AG04450 (cell line): Measurements from ENCODE around the gene MAML2. TPM values are rescaled to one million over a fixed set of nuclear protein-coding genes. Genes with fewer than 3 reads are reported as not detected.

ENCODE experiments used
- CTCF ChIA-PET: fragments of 300-600, 350-600 bp; formaldehyde crosslinking; extraction: SDS; loops from one replicate; lab custom pipeline; 2022; ENCODE audit warnings: antibody characterized with exemption, inconsistent platforms; lab: Charles Lee
- POLR2A ChIA-PET: fragments of 350-600 bp; formaldehyde crosslinking; extraction: SDS; loops from one replicate; lab custom pipeline; 2021; ENCODE audit warnings: antibody characterized with exemption, inconsistent platforms; lab: Yijun Ruan, JAX
- DNase-seq: peaks from one replicate; pipeline ENCODE4 v3.0.0-alpha.2; 2011; ENCODE audit warnings: low read depth, low spot score
- H3K27ac ChIP-seq: one replicate; pipeline ENCODE4 v1.5.1; 2012; ENCODE audit warnings: low read depth, low read length, control low read depth
- H3K27me3 ChIP-seq: one replicate; pipeline ENCODE4 v1.6.0; 2012; ENCODE audit warnings: low read length; ENCODE audit not compliant: control insufficient read depth, insufficient read depth
- H3K4me3 ChIP-seq: 2 replicates; pipeline ENCODE4 v1.5.1; 2011; ENCODE audit warnings: mild to moderate bottlenecking, low read depth, low read length, control low read depth
- H3K9me3 ChIP-seq: 2 replicates; pipeline ENCODE4 v1.5.1; 2012; ENCODE audit warnings: low read length; ENCODE audit not compliant: control insufficient read depth, insufficient read depth
- polyA plus RNA-seq: library from polyadenylated mRNA; depleted of rRNA; stranded (reverse); fragments of >200 nt; gene quantifications from 2 replicates; pipeline ENCODE4 v1.2.3, GENCODE V29; 2011
- TF ChIP-seq, protein P1 (sequence below): IDR thresholded peaks from 2 replicates; pipeline ENCODE4 v1.5.1; 2011; ENCODE audit warnings: low read depth, low read length, control low read depth, inconsistent platforms

The MAML2 gene
- polyA plus RNA-seq, 1 experiment, result 23.0 TPM

- no peak for DNase-seq
- H3K27ac ChIP-seq, result no peak overlapping the region
- ChIA-PET CTCF (interaction anchor here (1.1 to 1.9 kb wide), 3 partner anchors 11 to 360 kb away, joined by 4 to 6 read pairs (median 5); no protein-coding TSS in a partner anchor), POLR2A (no interaction called here)
- no peaks in the 10 kb centered on the region for H3K9me3 ChIP-seq
- TF ChIP-seq, protein P1, sequence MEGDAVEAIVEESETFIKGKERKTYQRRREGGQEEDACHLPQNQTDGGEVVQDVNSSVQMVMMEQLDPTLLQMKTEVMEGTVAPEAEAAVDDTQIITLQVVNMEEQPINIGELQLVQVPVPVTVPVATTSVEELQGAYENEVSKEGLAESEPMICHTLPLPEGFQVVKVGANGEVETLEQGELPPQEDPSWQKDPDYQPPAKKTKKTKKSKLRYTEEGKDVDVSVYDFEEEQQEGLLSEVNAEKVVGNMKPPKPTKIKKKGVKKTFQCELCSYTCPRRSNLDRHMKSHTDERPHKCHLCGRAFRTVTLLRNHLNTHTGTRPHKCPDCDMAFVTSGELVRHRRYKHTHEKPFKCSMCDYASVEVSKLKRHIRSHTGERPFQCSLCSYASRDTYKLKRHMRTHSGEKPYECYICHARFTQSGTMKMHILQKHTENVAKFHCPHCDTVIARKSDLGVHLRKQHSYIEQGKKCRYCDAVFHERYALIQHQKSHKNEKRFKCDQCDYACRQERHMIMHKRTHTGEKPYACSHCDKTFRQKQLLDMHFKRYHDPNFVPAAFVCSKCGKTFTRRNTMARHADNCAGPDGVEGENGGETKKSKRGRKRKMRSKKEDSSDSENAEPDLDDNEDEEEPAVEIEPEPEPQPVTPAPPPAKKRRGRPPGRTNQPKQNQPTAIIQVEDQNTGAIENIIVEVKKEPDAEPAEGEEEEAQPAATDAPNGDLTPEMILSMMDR, result no peak
- no peak overlapping the region for H3K4me3 ChIP-seq
- H3K27me3 ChIP-seq, result no peaks in the 10 kb centered on the region
Observed at GRCh38 chr11:96033599-96033998, 309.4 kb downstream of the MAML2 start.

DNA sequence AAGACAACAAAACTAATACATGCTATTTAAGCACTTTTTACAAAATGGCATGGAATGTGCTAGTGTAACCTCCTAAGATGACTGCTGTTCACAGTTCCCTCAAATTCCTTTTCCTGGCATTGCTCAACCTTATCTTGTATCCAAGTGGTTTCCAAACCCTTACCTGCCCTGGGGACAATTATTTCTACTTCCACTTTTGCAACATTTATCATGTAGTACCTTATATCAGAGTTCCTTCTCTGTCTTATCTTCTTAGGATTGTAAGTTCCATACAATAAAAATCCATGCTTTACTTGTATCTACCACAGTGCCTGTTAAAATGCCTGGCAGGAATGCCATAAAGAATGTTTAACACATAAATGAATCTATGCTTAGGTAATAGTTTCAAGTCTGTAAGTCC is 309.9 kb downstream of the MAML2 start:
- ChIA-PET POLR2A (no interaction called here), CTCF (interaction anchor here (1.5 to 1.9 kb wide), 2 partner anchors 10 to 197 kb away, joined by 5 to 6 read pairs; no protein-coding TSS in a partner anchor)
- Histone ChIP-seq H3K27me3 (no peaks in the 10 kb centered on the region), H3K9me3 (no peaks in the 10 kb centered on the region), H3K27ac (no peak overlapping the region), H3K4me3 (no peak overlapping the region)
- no peak for DNase-seq
- TF ChIP-seq, protein P1, result no peak

DNA sequence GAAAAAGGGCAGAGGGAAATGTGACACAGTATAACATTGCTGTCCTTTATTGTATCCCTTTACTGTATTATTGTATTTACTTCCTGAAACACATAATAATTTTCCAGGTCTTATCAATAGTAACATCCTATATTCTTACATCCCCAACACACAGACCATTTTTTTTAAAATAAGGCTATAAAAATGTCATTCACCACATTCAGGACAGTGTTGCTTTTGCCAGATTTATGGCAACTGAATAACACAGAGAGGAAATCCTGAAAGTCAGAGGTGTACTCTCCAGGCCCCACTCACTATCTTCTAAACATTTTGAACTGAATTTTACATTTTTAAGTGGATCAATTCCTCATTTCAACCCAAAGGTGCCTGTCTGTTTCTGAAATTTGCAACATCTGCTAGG is 314.2 kb downstream of the MAML2 start:
- POLR2A ChIA-PET, result no interaction called here

GRCh38 chr11:96027021-96027420 is 316.0 kb downstream of the MAML2 start:
- TF ChIP-seq, protein P1, result no peak
- Histone ChIP-seq H3K4me3 (no peak overlapping the region), H3K27ac (no peak overlapping the region), H3K9me3 (no peaks in the 10 kb centered on the region), H3K27me3 (no peaks in the 10 kb centered on the region)
- ChIA-PET CTCF (interaction anchor here (0.5 to 1.2 kb wide), 2 partner anchors 11 to 316 kb away, joined by 4 read pairs; partner anchors contain the start of gene MAML2), POLR2A (no interaction called here)
- DNase-seq, result no peak

More for the DNA sequence above, 314.2 kb downstream of the MAML2 start:
- CTCF ChIA-PET, result no interaction called here
- Histone ChIP-seq H3K27ac (no peak overlapping the region), H3K27me3 (no peaks in the 10 kb centered on the region), H3K9me3 (no peaks in the 10 kb centered on the region), H3K4me3 (no peak overlapping the region)
- TF ChIP-seq, protein P1, result no peak
- no peak for DNase-seq

GRCh38 chr11:96026310-96026709 is 316.7 kb downstream of the MAML2 start:
- H3K9me3 ChIP-seq, result no peaks in the 10 kb centered on the region
- no peak for DNase-seq
- POLR2A ChIA-PET, result no interaction called here
- CTCF ChIA-PET, result interaction anchor here (1.2 kb wide), 1 partner anchor 317 kb away, joined by 4 read pairs; the partner anchor contains the start of gene MAML2
- no peaks in the 10 kb centered on the region for H3K27me3 ChIP-seq
- no peak overlapping the region for H3K4me3 ChIP-seq
- TF ChIP-seq, protein P1, result no peak
- no peak overlapping the region for H3K27ac ChIP-seq
